ENCODE data around the gene CISTR.

CISTR gene

GRCh38 chr12:53743266-53744129 is 8.3 kb downstream of the CISTR start:
- DNase-seq (ENCODE audit: low read depth) = peak; percentile 36

- no peak for DNase-seq (ENCODE audit: low read depth)
Measured at GRCh38 chr12:53740130-53740491, 11.7 kb downstream of the CISTR start.

- no peak for DNase-seq (ENCODE audit: low read depth)
Measured at GRCh38 chr12:53739214-53740129, 12.3 kb downstream of the CISTR start.

GRCh38 chr12:53738406-53739213 is 13.2 kb downstream of the CISTR start:
- DNase-seq (ENCODE audit: low read depth) = no peak

GRCh38 chr12:53737951-53738405 is 13.8 kb downstream of the CISTR start:
- DNase-seq (ENCODE audit: low read depth) = no peak

- no peak for DNase-seq (ENCODE audit: low read depth)
Measured at GRCh38 chr12:53737093-53737808, 14.5 kb downstream of the CISTR start.

- DNase-seq (ENCODE audit: low read depth) = no peak
Measured at GRCh38 chr12:53736592-53736991, 15.2 kb downstream of the CISTR start.

- DNase-seq (ENCODE audit: low read depth) = no peak
Measured at GRCh38 chr12:53735556-53735955, 16.2 kb downstream of the CISTR start.

GRCh38 chr12:53734425-53734824 is 17.4 kb downstream of the CISTR start:
- no peak for DNase-seq (ENCODE audit: low read depth)

- no peak for DNase-seq (ENCODE audit: low read depth)
Measured at GRCh38 chr12:53733807-53734200, 18.0 kb downstream of the CISTR start.

GRCh38 chr12:53733051-53733806 is 18.6 kb downstream of the CISTR start:
- no peak for DNase-seq (ENCODE audit: low read depth)

- DNase-seq (ENCODE audit: low read depth) = no peak
Measured at GRCh38 chr12:53729644-53730043, 22.1 kb downstream of the CISTR start.

GRCh38 chr12:53728206-53728605 is 23.6 kb downstream of the CISTR start:
- no peak for DNase-seq (ENCODE audit: low read depth)

- peak; percentile 94 for DNase-seq (ENCODE audit: low read depth)
Measured at GRCh38 chr12:53727310-53728041, 24.3 kb downstream of the CISTR start, which contains the start of gene CALCOCO1. CALCOCO1 (minus strand) TSS chr12:53727452; CDS start chr12:53725242, 2,210 bp downstream.

- DNase-seq (ENCODE audit: low read depth) = no peak
Measured at GRCh38 chr12:53726946-53727309, 24.9 kb downstream of the CISTR start.

GRCh38 chr12:53726341-53726740 is 25.4 kb downstream of the CISTR start:
- no peak for DNase-seq (ENCODE audit: low read depth)

- DNase-seq (ENCODE audit: low read depth) = no peak
Measured at GRCh38 chr12:53725824-53726223, 26.0 kb downstream of the CISTR start.

- DNase-seq (ENCODE audit: low read depth) = no peak
Measured at GRCh38 chr12:53722450-53723041, 29.2 kb downstream of the CISTR start.

GRCh38 chr12:53720946-53721345 is 30.8 kb downstream of the CISTR start:
- DNase-seq (ENCODE audit: low read depth) = no peak
